Fibroblast of skin of abdomen (primary cell): Measurements from ENCODE around the gene AGFG2.
A peak's percentile ranks its signal among the peaks of the same experiment; 100 is the strongest.
"Not testable (repeated sequence)": the region's sequence is repeated elsewhere in the genome, so short reads cannot be mapped to it uniquely, and the experiment has no call there.

Experiments used
- DNase-seq: peaks from one replicate; pipeline ENCODE4 v3.0.0-alpha.2; 2013

Gene AGFG2

DNA sequence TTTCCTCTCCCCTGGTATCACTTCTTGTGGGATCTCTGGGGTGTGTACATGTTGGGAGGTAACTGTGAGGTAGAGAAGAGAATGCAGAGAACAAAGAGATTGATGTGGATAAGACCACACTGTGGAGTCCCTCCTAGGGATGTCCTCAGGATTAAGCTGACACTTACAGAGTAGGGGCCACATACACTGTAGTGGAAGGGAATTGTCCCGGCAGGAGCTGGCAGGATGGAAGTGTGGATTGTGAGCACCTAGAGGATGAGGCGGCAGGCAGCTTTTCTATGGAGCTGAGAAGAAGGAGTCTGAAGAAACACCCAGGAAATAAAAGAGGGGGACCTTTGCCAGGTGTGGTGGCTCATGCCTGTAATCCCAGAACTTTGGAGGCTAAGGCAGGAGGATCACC lies 13.5 kb downstream of the AGFG2 start:
- no peak for DNase-seq

DNA sequence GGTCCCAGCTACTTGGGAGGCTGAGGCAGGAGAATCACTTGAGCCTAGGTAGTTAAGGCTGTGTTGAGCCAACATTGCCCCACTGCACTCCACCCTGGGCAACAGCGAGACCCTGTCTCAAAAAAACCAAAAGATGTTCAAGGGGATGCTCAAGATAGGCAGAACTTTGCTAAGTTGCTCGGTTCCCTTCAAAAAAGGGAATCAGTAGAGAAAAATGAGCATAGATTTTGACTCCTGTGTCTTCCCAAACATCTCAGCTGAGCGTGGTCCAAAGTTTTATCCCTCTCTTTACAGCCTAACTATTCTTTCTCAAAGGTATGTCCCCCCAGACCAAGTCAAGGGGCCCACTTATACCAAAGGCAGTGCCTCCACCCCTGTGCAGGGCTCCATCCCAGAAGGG lies 14.0 kb downstream of the AGFG2 start:
- no peak for DNase-seq

DNA sequence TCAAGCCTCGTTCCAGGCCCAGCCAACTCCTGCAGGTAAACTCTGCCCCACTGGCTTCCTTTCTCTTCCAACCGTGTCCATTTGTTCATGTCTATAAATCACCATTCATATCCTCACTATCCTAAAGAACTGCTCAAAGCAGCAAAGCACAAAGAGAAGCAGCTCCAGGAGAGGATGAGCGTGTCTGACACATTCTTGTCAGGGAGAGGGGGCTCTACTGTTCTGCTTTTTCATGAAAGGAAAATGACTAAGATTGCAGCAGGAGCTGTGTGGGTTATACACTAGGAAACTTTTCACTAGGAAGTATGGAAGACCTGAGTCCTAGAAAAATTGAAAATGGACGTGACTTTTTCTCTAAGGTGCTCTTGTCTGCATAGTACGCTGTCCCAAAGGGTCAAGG lies 16.7 kb downstream of the AGFG2 start:
- DNase-seq = no peak

DNA sequence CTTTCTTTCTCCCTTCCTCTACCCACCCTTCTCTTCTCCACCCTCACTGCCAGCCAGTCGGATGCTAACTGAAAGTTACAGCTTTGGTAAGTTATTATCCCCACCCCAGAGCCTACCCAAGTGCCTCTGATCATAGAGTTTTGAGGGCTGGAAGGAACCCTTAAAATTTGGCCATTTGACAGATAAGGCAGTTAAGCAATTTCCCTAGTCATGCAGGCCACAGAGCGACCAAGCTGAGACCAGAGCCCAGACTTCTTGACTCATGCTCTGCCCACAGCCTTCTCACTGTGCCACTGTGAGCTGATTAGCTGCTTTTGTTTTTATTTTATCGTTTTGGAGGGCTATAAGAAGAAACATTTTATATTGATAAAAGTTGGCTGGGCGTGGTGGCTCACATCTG lies 17.5 kb downstream of the AGFG2 start:
- DNase-seq = no peak

- no peak for DNase-seq
These were observed 20.1 kb downstream of the AGFG2 start for GRCh38 chr7:100559127-100559526.

GRCh38 chr7:100561491-100562194 lies 22.6 kb downstream of the AGFG2 start:
- no peak for DNase-seq

GRCh38 chr7:100562195-100563099 lies 23.4 kb downstream of the AGFG2 start:
- DNase-seq = no peak

GRCh38 chr7:100563100-100563564 lies 24.1 kb downstream of the AGFG2 start:
- DNase-seq = no peak

- DNase-seq = peak; percentile 57
These were observed 24.9 kb downstream of the AGFG2 start for GRCh38 chr7:100563809-100564400.

- not testable (repeated sequence) for DNase-seq
These were observed 25.4 kb downstream of the AGFG2 start for GRCh38 chr7:100564405-100564804.

GRCh38 chr7:100565133-100565571 lies 26.1 kb downstream of the AGFG2 start:
- DNase-seq = no peak

DNA sequence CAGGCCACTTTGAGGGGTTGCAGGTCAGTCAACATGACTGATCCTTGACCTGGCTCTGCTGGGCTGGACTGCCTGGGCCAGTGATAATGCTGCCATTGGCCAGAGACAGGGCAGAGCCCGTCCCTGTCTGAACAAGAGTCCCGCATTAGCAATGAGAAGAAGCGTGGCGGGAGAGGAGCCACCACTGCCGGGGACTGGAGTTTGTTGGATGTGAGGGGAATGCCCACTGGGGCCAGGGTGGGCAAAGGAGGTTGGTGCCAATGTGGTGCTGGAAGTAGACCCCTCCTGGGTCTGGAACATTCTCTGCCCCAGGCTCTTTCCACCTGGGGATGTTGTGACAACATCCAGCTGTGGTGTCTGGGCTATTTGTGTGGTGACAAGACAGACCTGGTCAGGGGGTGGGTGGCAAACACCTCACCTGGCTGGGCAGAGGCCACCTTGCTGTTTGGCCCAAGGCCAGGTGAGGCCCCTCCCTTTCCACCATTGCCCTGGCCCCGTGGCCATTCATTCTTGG lies 27.1 kb downstream of the AGFG2 start:
- no peak for DNase-seq

- DNase-seq = no peak
These were observed 28.2 kb downstream of the AGFG2 start for GRCh38 chr7:100567031-100567730.

DNA sequence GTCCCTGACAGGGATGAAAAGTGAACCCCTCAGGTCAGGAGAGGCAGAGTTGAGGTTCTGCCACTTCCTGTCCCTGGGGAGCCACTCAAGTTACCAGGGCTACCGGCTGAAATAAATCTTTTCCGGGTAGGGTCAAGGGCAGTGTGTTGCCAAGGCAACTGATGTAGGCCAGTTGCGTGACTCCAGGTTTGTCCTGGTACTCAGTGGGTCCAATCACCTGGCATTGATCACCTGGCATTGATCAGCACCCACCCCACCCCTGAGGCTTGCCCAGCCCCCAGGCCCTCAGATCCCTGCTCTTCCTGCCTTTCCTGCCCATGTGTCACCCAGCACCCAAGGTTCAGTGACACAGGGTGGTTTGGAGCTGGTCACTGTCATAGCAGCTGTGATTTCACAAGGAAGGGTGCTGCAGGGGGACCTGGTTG lies 28.8 kb downstream of the AGFG2 start:
- DNase-seq = no peak

DNA sequence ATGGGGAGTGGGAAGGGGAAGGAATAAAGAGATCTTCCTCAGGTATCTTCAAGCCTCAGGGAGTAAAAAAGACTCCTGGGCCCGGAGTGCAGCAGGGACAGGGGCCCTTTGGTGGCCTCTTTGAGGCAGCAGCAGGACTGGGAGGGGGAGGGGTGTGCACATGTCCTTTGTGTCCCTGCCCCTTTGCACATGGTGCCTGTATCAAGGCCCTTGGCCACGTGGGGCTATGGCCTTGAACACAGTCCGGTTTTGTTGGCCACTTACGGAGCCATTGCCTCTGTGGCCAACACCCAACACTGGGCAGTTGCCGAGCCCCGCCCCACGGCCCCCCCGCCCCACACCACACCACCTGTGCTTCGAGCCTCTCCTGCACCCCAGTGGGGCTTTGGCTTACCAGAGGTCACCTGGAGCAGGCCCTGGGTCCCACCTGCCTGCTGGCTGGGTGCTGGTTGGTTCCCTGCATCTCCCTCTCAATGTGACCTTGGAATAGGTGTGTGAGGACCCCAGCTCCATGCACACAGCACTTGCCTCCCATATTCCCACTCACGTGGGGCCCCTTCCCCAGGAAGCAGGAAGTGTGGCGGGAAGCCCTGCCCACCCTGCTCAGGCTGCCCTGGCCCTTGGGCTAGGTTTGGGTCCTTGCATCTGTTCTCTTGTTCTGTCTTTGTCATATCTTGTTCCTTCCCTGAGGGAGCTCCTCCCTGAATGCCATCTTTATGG lies 29.3 kb downstream of the AGFG2 start:
- no peak for DNase-seq

DNA sequence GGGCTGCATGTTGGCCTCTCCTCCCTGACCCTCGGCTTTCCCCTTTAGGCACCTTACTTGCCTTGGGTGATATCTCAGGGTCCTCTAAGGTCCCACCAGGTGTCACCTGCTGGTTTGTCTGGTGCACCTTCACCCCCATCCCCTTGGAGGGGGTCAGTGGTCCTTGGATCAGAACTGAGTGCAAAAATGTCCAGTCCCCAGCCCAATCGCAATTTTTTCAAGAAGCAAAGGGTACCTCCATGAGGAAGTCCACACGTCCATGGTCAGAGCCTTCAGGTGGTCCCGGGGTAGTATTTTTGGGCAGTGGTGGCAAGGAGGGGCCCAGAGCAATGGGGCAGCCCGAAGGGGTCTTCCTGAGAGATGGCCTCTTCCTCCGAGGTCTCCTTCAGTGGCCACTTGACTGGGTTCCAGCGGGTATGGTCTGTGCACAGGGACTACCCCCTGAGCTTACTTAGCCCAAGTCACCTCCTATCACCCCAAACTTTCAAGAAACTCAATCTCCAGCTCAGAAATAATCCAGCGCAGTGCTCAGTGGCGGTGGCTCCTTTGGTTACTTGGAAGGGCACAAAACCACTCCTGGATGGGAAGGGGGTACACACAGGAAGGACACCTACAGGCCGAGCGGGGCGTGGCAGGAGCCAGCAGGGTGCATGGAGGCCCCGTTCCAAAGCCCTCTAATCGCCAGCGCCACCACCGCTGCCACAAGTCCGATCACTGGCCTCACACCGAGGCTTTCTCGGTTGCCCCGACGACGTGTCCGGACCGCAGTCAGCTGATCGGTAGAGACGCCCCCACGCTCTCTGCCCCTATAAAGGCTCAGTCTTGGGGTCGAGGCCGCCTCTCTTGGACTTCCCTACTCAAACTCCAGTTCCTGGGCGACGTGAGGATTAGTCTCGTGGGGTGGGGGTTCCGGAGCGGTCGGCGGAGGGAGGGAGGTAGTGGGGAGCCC lies 30.2 kb downstream of the AGFG2 start:
- no peak for DNase-seq

GRCh38 chr7:100570954-100571828 lies 32.2 kb downstream of the AGFG2 start:
- no peak for DNase-seq

DNA sequence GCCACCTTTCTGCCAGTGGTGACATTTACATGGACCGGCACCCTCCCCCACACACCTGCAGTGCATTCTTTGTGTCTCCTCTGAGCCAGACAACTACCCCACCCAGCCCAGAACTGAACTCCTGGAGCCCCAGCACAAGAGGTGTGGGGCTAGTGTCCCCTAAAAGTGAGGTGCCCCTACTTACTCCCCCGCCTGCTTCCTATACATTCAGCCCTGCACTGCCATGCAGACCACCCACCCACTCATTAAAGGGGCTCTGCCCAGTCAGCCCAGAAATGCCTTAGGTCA lies 32.8 kb downstream of the AGFG2 start:
- no peak for DNase-seq

GRCh38 chr7:100572281-100572948 lies 33.4 kb downstream of the AGFG2 start:
- DNase-seq = no peak
